Stimulated activated CD4-positive, alpha-beta T cell treated with anti-CD3 and anti-CD28 coated beads, Interleukin-1b, Interleukin-23, amount 100 ng/mL, for 4 hours (primary cell): ENCODE data around the gene BRK1.
"Not testable (repeated sequence)": the region's sequence is repeated elsewhere in the genome, so short reads cannot be mapped to it uniquely, and the experiment has no call there.

ENCODE experiments used
- DNase-seq, 2 donors: peaks; one replicate each; pipeline ENCODE4 v3.0.0-alpha.2; 2020; ENCODE audit warnings: low read depth in 2 of 2

BRK1 gene

DNA sequence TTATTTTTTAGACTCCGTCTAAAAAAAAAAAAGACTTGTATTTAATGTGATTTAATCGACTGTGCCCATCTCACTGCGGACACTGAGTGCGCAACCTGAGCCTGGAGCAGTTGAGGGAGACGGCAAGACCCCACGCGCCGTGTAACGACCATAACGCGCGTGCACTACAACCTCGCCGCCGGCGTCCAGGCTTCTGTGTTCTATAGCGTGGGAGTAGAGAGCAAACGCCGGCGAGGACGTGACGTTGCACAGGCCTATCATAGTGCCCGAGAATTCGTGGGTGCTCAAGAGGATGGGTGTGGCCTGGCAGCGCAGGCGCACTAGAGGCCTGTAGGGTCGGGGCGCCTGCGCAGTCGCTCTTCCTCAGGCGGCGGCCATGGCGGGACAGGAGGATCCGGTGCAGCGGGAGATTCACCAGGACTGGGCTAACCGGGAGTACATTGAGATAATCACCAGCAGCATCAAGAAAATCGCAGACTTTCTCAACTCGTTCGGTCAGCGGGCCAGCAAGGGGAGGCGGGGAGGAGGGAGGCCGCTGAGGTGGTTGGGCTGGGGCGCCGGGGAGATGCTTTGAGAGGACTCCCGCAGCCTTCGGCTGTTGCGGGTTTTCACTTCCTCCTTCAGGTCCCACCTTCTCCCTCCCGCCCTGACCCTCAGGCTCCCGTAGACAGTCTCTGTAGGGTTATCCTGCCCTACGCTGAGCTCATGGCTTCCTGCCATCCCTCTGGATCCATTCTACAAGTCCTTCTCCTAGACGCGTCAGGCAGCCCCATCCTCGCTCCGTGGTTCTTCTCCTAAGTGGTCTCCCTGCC, at the start of gene BRK1:
Gene BRK1 (plus strand): TSS at position 350 of the 812 bp plus-strand sequence. CDS start 27 bp downstream, at position 377.
- DNase-seq = peak; percentile 85 to 91

DNA sequence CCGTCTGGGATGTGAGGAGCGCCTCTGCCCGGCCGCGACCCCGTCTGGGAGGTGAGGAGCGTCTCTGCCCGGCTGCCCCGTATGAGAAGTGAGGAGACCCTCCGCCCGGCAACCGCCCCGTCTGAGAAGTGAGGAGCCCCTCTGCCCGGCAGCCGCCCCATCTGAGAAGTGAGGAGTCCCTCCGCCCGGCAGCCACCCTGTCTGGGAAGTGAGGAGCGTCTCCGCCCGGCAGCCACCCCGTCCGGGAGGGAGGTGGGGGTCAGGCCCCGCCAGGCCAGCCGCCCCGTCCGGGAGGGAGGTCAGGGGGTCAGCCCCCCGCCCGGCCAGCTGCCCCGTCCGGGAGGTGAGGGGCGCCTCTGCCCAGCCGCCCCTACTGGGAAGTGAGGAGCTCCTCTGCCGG, 45.4 kb upstream of the BRK1 start:
- not testable (repeated sequence) for DNase-seq

DNA sequence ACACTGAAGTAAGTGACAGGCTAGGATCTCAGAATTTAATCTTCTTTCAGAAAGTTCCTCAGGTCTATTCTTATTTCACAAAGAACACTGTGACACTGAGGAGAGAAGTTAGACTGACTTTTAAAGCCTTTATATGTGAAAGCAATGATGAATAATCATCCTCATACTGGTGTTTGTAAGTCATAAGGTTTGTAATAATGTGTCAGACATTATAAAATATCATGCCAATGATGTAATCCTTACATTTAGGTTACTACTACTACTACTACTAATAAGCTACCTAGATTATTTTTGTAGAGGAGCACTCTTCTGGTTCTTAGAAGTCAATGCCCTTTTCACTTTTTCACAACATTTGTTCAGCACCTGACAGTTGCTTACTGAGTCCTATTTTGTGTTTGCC, 40.8 kb upstream of the BRK1 start:
- DNase-seq = no peak

DNA sequence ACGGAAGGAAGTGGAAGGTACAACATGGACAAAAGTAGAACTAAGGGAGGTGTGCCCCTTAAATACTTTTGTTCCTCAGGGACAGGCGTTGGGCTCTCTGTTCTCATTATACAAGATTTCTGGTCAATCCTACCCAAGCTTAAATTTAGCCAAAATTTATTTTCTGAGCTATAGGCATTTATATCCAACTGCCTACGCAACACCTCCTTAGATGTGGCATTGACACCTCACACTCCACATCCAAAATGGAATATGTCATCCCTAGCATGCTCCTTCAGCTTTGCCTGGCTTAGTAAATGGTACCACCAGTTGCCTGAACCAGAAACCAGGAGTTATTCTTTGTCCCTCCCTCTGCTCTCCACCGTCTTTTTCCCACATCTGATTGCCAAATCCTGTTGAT, 33.6 kb upstream of the BRK1 start:
- no peak for DNase-seq

DNA sequence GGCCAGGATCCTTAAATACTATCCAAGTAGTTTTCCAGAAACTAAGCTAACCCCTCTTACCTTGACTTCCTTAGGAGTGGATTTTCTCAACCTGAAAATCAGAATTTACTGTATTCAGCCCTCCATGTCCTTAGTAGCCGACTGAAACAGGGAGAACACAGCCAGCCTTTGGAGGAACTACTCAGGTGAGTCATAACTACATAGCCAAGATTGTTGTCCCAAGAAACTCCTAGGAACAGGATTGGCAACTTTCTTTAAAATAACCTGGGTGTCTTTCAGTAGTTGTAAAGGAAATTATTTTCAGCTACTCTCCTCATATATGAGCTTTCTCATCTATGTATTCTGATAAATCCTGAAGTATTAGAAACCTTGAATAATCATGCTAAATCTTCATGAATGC, 29.7 kb upstream of the BRK1 start:
- DNase-seq = no peak

DNA sequence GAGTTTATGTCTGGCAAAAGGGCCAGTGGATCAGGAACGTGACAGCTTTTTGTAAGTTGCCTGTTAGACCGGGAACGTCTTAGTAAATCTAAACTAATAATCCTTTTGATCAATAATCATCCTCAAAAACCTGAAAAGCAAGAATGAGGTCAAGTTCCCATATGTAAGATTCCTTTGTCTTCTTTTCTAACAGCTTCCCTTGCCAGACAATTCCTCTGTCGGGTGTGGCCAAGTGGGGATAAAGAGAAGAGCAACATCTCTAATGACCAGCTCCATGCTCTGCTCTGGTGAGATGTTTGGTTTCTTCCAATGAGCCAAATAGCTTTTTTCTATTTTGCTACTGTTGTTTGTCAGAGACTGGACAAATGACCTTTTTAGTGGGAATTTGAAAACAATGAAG, 27.2 kb upstream of the BRK1 start:
- no peak for DNase-seq

DNA sequence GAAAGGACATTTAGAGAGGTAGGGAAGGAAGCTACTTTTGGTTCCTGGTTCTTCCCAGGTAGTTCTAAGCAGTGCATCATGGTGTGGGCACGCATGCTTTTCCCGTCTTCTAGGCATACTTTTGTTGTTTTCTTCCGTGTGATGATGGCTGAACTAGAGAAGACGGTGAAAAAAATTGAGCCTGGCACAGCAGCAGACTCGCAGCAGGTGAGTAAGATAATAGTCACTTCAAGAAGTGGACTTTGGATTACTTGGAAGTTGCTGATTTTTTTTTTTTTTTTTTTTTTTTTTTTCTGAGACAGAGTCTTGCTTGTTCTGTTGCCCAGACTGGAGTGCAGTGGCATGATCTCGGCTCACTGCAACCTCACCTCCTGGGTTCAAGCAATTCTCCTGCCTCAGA, 25.3 kb upstream of the BRK1 start:
- no peak for DNase-seq

DNA sequence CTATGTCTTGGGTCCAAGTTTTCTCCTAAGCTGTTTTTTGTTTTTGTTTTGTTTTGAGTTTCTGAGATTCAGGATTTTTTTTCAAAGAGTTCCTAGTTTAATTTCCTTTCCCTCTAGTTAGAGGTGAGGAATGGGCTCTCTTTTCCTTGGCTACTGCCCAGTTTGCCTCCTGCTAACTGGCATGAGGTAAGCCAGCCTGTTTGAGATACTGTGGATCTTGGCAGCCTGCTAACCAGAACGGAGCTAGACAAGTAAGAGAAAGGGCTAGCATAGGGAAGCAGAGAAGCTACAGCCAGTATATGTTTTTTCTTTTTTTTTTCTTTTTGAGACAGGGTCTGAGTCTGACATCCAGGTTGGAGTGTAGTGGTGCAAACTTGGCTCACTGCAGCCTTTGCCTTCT, 24.7 kb upstream of the BRK1 start:
- DNase-seq = not testable (repeated sequence)

DNA sequence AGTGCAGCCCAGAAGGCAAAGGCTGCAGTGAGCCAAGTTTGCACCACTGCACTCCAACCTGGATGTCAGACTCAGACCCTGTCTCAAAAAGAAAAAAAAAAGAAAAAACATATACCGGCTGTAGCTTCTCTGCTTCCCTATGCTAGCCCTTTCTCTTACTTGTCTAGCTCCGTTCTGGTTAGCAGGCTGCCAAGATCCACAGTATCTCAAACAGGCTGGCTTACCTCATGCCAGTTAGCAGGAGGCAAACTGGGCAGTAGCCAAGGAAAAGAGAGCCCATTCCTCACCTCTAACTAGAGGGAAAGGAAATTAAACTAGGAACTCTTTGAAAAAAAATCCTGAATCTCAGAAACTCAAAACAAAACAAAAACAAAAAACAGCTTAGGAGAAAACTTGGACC, 24.1 kb upstream of the BRK1 start:
- DNase-seq = not testable (repeated sequence)

DNA sequence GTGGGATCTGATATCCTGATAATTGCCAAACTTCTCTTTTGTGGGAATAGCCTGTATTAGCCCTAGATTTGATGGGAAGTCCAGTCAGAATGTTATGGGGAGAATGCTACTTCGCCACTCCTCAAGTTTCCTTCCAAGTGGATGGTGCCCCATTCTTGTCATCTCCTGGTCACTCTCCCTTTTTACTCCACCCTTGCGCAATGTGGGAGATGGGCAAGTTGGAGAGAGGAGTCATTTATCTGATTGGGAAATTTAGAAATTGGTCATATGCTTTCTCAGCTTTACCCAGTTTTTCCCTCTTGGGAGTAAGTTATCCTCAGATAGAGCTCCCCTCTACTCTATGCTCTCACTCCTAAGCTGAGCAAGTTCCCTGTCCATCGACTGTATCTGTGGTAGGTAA, 21.8 kb upstream of the BRK1 start:
- DNase-seq = no peak

DNA sequence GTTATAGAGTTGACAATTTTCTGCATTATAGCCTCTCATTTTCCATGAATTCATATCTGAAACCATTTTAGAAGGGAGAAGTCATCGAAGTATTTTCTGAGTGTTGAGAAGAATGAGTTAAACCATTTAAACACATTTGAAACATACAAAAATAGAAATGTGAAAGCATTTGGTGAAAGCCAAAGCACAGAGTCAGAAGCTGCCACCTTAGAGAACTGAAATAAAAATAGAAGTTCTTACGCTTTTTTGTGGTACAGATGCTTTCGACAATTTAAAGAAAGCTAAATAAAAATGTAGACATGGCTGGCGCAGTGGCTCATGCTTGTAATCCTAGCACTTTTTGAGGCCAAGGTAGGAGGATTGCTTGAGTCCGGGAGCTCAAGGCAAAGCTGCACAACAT, 16.4 kb upstream of the BRK1 start:
- DNase-seq = no peak

DNA sequence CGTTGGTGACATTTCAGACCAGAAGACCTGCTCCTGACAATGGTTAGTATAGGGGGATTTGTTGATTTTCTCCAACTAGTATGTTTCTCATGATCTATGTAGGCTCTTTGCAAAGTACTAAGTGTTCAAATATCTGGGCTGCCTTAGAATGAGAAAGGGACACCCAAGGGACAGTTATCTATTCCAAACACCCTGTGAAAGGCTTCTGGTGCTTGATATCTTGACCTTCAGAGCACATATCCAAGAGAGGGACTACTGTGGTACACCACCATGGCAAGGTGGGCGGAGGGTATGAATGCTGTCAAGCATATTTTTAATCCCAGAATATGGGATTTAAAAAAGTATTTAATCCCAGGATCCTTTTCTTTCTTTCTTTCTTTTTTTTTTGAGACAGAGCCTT, 8.6 kb upstream of the BRK1 start:
- no peak for DNase-seq

DNA sequence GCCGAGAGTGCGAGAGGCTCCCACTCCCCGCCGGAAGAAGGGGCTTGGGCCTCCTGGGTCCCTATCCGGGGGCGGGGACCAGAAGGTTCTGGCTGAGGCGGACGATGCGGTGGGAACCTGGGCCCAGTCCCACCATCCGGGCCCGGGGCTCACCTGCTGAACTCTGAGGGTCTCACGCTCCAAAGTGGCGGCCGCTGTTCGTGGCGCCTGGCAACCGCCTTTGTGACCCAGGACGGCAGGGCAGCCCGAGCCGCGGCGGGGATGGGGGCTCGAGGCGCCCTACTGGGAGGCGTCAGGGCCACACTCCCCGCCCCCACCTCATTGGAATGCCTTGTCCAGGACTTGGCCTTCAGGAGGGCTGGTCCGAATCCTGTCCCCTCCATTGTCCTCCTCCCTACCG, 7.4 kb upstream of the BRK1 start, which contains the start of gene FANCD2OS:
Gene FANCD2OS (minus strand): TSS at position 165 of the 400 bp plus-strand sequence. CDS start 3,481 bp downstream, outside the sequence.
- no peak for DNase-seq

DNA sequence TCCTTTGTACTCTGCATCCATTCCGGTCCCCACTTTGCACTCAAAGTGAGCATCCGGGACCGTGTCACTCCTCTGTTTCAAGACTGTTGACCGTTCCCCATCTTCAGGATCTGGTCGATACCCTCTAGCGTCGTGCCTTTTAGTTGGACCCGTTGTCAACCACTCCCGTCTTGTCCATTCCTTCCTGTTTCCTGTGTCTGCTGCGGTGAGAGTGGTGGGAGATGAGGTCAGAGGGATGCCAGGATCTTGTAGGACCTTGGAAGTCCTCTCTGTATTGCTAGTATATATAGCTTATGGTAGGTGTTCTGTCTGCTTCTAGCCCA, 624 bp downstream of the BRK1 start:
- DNase-seq = no peak

DNA sequence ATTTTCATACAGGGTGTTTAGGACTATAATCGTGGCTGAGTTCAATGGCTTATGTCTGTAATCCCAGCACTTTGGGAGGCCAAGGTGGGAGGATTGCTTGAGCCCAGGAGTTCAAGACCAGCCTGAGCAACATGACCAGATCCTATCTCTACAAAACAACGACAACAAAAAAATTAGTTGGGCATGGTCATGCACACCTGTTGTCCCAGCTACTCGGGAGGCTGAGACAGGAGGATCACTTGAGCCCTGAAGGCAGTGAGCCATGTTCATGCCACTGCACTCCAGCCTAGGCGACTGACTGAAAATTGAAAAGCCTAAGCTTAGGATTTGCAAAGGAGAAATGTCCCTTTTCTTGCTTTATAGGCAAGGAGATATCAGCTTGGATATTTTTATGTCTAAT, 1.5 kb downstream of the BRK1 start:
- DNase-seq = no peak

DNA sequence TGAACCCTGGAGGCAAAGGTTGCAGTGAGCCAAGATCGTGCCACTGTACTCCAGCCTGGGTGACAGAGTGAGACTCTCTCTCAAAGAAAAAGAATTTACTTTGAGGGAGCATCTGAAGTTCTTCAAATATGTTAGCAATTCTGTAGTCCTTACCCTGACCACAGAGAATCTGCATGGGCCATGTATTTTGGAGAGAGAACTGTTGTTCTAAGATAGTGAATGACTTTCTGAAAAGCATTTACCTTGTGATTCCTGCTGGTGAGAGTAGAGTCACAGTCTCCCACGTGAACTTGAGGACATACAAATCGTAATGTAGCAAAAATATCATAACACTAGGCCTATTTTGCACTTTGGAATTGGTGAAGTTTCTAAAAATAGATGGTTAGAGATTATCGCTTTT, 3.9 kb downstream of the BRK1 start:
- DNase-seq = no peak

DNA sequence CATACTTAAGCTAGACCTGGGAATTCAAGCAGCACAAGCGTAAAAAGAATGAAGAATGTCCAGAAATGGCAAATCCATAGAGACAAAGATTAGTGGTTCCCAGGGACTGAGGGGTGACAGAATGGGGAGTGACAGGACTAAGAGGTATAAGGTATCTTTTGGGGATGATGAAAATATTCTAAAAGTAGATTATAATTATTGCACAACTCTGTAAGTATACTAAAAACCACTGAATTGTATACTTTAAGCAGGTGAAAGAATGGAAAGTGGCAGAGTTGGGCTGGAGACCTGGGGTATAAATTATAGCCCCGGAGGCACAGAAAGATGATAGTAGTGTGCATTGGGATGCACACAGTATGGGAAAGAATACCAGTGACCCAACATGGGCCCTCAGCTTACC, 5.6 kb downstream of the BRK1 start:
- DNase-seq = no peak

DNA sequence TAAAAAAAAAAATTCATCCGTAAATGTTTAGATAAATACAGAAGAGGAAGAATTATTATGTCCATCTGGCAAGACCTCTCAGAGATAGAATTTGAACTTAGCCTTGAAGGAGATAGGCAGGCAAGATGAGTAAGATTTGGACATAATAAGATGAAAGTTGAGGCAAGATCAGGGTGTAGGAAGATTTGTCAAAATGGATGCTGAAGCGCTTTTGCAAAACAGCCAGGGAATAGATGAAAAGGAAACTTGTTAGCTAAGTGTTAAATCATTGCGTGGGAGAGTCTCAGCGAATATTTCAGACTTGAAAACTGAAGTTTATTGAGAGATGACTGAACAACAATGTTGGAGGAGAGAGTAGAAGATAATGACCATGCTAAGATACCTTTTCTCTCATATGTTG, 7.2 kb downstream of the BRK1 start:
- DNase-seq = no peak

DNA sequence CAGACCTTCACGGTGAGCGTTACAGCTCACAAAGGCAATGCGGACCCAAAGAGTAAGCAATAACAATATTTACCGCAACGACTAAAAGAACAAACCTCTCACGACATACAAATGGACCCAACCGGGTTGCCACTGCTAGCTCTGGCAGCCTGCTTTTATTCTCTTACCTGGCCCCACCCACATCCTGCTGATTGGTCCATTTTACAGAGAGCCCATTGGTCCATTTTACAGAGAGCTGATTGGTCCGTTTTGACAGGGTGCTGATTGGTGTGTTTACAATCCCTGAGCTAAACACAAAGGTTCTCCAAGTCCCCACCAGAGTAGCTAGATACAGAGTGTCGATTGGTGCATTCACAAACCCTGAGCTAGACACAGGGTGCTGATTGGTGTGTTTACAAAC, 20.4 kb downstream of the BRK1 start:
- DNase-seq = not testable (repeated sequence)

DNA sequence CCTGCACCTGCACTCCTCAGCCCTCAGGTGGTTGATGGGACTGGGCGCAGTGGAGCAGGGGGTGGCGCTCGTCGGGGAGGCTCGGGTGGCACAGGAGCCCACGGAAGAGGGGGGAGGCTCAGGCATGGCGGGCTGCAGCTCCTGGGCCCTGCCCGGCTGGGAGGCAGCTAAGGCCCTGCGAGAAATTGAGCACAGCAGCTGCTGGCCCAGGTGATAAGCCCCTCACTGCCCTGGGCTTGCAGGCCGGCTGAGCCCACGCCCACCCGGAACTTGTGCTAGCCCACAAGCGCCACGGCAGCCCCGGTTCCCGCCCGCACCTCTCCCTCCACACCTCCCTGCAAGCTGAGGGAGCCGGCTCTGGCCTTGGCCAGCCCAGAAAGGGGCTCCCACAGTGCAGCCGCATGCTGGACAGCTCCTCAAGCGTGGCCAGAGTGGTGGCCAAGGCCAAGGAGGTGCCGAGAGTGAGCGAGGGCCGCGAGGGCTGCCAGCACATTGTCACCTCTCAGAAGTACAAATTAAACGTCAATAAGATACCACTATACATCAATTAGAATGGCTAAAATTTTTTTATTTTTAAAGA, 21.0 kb downstream of the BRK1 start:
- DNase-seq = no peak

DNA sequence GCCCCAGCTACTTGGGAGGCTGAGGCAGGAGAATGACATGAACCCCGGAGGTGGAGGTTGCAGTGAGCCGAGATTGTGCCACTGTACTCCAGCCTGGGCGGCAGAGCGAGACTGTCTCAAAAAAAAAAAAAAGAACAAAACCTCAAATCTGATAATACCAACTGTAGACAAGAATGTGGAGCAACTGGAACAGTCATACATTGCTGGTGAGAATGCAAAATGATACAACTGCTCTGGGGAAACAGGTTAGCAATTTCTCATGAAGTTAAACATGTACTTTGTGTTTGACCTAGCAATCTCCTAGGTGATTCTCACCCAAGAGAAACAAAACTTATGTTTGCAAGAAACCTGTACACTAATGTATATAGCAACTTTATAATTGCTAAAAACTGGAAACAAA, 21.7 kb downstream of the BRK1 start:
- no peak for DNase-seq

DNA sequence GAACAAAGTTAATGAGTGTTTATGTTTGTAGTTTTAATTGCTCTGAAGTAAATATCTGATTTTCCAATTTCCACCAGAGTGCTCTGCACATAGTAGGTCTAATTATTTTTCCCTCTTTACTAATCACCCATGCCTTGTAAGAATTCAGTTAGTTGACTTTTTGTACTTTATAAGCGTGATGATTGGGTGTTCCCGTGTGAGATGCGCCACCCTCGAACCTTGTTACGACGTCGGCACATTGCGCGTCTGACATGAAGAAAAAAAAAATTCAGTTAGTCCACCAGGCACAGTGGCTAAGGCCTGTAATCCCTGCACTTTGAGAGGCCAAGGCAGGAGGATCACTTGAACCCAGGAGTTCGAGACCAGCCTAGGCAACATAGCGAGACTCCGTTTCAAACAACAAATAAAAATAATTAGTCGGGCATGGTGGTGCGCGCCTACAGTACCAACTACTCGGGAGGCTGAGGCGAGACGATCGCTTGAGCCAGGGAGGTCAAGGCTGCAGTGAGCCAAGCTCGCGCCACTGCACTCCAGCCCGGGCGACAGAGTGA, 25.6 kb downstream of the BRK1 start:
- no peak for DNase-seq
